GM18858 (cell line): ENCODE results near the gene PDE11A.

ENCODE experiments used
- ATAC-seq: cut with Tn5 transposase; IDR thresholded peaks from one replicate; pipeline ENCODE4 v1.9.1; 2021; ENCODE audit not compliant: unreplicated experiment

PDE11A gene

DNA sequence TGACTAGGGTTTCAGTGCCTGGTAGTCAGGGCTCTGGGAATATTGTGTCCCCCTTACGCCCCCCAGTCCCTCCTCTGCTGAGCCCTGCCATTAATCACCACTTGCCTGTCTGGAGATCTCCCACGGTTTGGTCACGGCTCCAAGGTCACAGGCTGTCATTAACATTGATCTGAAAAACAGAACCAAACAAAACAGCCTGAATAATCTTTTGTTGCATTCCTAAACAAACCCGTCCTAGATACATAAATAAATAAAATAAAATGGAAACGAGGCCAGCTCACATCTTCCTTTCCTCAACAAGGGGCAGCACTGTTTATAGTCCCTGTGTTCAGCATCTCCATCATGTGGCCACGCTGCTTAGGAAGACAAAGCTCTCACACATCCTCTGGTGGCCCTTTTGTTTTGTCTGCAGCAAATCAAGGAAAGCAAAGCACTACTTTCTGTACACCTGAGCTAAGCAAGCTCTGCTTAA is 397.2 kb downstream of the PDE11A start:
- ATAC-seq, result no peak

DNA sequence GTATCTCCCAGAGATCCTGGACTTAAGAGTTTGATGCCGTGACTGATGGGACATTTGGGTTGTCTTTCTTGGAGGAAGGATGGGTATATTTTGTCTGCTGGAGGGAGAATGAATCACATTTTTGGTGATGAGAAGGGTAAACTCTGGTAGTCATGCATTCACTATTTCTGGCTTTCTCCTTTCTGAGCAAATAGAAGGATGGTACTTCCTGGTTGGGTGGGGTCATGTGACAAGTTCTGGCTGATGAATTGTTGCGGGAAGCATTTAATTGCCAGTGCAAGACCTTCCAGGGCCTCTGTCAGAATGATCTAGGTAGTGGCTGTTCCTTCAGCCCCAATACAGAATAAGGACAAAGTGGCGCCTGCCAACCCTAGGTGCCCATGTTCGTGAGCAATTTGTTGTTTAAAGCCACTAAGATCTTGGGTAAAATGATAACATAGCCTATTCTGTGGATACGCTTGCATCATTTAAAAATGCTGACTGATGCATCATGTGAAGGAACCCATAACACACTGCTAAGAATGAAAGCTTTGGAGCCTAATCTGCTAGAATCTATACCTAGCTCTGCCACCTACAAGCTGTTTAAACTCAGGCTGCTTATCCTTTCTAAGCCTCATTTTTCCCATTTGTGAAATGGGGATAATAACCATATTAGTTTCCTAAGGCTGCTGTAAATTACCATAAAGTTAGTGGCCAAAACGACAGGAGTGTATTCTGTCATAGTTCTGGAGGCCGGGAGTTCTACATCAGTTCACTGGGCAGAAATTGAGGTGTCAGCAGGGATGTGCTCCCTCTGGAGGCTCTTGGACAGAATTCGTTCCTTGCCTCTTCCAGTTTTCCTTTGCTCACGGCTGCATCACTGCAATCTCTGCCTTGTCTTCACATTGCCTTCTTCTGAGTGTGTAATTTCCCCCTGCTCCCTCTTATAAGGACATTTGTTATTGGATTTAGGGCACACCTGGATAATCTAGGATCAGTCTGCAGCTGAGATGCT is 398.7 kb downstream of the PDE11A start:
- ATAC-seq, result no peak

DNA sequence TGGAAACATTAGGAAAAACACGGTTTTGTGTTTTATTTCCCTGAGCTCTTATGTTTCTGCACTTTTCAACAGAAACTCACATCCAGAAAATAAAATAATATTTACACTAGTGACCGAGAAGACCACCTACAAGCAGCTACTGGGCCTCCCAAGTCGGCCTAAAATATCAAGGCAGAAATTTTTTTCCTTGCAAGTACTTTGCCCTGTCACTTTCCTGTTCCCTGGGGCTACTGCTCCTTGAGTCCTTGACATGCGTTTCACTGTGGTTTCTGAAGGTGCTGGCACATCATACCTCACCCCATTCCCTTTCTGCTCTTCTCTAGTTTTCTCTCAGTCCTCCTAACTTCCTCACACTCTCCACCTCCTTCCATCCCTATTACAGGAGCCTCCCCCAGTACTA is 400.9 kb downstream of the PDE11A start:
- no peak for ATAC-seq

DNA sequence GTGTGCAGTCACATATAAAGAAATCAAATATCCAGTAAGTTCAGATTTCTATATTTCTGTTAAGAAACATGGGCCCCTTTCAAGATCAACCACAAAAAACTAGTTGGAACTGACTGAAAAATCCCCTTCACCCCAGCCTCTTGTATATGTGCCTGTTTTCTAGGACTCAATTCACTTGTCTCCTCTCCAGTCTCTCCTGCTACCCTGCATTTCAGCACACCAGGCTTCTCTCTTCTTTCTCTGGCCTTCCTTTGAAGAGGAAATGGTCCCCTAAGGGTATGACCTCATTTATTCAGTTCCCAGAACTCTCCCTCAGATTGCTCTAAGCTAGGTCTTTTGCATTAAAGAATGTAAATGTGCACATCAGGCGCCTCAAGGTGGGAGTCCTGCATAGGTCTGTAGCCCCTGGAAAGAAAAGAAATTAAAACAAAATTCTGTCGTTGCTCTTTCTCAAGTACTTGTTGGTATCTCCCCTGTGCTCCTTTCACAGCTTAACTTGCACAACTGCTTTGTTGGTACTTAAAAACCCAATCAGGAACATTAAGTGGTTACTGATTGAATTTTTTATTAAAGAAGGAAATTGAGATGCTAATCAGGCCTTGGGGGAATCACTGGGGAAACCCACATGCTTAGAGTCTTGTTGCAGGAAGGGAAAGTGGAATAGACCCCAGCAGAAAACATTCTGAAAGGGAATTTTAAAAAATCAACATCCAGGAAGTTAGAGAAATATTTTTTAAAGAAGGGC is 401.6 kb downstream of the PDE11A start:
- peak; percentile 51 for ATAC-seq

DNA sequence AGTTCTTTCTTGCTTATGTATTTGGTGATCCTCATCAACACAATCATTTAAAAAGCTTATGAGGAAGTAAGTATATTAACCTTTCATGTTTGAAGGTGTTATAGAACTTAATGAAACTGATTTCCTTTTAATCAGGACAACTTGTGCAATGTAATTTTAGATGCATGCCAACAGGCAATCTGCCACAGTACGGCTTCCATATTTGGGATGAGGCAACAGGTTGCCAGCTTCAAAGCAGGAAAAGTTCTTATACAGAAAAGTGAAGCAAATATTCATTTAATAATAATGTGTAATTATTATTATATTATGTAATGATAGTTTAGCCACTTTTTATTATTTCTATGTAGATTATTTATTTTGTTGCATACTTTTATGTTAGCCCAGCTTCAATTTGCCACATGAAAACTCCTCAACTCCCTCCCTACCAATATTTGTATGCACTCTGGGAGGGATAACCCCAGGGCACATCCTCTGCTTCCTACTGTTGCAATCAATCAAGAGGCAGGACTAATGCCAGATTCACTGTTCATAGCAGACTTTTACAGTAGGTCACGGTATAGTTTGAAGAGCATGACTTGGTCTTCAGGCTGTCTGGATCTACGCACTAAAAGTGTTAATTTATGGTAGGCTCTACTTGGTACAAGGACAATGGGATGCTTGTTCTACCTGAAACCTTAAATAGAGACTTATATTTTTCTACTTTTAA is 402.8 kb downstream of the PDE11A start:
- no peak for ATAC-seq

DNA sequence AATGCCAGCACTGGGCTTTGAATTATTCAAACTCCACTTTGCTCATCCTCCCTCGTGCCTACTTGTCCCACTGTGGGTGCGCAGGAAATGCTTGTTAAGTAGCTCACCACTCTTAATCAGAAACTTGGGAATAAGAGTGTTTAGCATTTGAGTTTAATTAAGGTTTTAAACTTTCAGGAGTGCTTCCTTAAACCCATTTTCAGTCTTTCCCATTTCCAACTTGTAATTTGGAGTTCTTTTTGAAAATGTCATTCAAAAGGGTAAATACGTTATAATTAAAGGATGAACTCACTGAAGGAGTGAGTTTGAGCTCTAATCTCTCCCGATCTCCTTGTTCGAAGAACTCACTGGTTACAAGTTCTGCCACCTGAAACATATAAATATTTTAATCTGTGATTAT is 403.4 kb downstream of the PDE11A start:
- no peak for ATAC-seq

DNA sequence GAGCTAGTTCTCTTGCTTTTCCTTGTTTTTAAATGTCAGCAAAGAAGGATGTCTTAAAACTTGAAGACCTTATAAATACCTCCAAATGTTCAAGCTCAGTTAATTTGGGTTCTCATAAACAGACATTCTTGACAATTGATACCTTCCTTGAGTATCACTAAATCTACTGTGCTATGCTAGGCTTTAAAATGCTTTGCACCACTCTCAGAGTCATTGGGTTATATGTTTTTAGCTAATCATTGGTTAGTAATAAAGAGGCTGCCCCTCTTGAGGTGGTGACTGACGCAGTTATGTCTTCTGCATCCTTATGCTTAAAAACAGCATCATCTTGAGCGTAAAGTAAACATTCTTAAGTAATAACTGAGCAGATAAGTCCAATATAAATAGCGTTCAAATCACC is 404.0 kb downstream of the PDE11A start:
- no peak for ATAC-seq

DNA sequence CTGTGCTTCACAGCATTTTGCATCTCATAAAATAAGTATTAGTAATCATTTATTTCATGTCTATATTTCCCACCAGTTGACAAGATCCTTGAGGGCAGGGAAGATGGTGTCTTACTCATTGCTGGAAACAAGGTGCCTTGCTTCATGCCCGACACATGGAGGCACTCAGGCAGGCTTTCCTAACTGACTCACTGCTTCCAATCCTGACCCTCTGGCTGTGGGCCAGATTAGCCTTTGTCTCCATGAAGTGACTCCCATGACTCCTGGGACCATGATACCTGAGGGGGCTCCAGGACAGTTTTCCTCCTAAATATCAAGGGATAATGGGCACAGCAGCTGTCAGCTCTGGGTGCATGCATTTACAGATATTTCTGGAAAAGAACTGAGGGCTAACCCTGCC is 405.0 kb downstream of the PDE11A start:
- ATAC-seq, result no peak

DNA sequence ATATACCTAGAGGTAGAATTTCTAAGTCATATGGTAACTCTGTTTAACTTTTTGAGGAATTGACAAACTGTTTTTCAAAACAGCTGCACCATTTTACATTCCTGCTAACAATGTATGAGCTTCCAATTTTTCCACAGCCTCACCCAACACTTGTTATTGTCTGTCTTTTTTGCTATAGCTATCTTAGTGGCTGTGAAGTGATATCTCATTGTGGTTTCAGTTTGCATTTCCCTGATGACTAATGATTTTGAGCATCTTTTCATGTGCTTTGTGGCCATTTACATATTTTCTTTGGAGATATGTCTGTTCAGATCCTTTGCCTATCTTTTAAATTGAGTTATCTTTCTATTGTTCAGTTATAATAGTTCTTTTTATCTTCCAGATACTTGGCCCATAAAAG is 406.2 kb downstream of the PDE11A start:
- no peak for ATAC-seq

DNA sequence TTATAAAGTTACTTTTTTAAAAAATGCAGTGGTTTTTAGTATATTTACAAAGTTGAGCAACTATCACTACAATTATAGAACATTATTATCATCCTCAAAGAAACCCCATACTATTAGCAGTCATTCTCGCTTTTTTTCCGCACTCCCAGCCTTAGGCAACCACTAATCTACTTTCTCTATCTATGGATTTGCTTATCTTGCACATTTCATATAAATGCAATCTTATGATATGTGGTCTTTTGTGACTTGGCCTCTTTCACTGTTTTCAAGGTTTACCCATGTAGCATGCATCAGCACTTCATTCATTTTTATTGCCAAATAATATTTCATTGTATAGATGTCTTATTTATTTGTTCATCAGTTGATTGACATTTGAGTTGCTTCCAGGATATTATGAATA is 406.6 kb downstream of the PDE11A start:
- no peak for ATAC-seq

DNA sequence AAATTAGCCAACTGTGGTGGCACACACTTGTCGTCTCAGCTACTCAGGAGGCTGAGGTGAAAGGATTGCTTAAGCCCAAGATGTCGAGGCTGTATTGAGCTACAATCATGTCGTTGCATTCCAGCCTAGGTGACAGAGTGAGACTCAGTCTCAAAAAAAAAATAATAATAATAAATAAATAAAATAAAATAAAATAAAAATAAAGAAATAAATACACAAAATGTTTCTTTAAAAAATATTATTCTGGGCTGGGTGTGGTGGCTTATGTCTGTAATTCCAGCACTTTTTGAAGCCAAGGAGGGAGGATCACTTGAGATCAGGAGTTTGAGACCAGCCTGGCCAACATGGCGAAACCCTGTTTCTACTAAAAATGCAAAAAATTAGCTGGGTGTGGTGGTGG is 407.2 kb downstream of the PDE11A start:
- ATAC-seq, result no peak

DNA sequence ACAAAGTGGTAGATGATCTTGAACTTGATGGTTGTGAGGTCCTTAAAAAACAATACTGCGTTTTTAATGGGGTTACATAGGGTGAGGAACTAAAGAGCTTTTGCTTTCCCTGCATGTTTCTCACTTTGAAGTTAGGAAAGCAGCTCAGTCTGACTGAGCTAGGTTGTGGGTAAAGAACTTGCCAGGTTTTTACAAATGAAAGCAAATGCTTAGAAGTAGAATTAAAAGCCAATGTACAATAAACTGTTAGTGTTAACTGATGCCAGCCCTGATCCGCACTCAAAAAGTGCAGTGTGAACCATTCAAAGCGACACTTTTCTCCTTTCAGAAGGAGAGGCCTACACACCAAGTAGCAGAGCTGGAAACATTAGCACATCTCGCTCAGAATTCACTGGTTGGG is 409.7 kb downstream of the PDE11A start:
- no peak for ATAC-seq

DNA sequence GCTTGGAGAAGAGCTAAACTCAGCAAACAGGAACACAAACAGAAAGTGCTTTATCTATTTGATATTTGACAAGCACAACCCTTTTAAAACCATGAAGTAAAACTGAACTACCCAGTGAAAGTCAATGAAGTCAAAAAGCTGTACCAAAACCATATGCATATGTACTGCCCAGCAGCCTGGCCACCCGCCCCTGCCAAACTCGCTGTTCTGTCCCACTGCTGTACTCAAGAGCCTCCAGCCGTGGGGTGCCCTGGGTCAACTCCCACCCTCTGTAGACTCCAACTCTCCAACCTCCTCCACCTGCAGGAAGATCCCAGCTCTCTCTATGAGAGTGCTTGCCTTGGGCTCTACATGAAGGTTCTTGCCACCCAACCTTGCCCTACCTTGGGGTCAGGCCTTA is 411.8 kb downstream of the PDE11A start:
- no peak for ATAC-seq

DNA sequence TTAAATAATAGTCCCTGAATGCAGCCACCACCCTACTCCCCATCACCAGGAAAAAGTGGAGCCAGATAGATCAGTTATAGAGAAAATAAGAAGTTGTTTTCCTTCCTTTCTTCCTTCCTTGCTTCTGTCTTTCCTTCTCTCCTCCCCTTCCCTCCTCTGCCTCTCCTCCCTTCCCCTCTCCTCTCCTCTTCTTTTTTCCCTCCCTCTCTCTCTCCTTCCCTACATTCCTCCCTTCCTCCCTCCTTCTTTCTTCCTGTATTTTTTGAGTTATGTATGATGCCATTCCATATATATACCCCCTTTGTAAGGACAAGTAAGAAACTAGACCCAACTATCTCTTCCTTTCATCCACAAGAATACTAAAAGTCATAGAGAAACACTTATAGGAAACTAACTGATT is 414.3 kb downstream of the PDE11A start:
- ATAC-seq, result no peak

DNA sequence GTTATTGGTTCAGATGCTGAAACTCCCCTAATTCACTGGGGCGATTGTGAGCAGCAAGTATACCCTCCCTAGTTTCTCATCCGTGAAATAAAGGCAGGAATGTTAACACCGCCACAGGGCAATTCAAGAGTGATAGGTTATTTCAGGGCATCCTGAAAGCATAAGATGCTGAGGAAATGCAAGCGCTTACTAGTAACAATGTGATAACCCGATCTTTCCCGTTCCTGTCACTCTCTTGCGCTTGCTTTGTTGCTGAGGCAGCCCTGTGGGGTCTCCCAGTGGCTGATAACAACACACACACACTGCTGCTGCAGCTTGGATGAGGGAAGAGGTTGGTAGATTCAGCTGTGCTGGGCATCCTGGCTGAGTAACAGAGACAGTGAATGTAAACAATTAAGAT is 420.7 kb downstream of the PDE11A start:
- no peak for ATAC-seq

DNA sequence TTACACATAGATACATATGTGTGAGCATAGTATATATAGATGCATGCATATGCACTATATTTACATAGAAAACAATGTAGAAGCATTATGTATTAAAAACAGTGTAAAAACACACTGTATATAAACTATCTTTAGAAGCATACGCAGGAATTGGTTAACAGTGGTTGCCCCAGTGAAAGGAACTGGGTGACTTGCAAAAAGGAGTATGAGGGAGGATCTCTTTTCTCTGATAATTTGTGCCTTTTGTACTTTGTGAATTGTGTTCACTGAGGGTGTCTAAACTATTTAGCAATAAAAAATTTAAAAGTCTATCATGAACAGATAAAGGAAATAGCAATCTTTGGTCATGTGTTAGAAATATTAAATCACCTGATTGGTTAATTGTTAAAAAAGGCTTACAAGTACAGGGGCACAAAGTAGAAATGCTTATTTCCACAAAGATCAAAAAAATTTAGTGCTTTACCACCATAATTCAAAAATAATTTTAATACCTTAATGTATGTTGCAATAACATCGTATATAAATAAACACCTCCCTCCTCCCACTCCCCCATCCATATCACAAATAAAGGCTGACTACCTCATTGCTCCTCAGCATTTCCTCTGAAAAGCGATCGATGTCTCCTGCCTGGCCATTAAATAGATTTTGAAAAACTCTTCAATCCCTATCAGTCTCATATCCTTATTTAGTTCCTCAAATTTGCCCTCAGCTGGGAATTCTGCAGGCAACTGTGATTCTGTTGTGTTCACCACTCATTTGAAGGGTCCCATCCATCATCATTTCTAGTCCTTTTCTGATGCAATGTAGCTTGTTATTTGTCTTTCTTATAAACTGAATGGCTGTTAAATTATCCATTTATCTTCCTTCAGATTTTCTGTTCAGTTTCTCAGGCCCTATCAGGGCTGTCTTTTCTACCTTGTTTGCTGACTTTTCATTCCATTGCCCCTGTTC is 422.7 kb downstream of the PDE11A start:
- no peak for ATAC-seq

DNA sequence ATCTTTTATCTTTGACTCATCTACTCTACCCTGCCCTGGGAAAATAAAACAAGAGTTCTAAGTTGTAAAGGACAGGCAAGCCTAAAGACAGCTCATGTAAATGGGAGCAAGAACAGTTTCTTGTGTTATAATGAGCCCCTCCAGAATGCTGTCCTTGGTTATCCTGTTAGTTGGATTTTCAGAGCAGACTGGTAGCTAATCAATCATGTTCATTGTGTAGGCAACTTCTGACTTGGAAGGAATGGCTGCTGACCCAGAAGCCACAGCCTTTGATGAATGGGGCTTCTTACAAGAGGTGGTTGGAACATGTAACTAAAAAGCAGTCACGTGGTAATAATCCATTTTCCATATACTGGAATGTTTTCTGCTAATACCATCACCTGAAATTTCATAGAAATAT is 425.8 kb downstream of the PDE11A start:
- ATAC-seq, result no peak

DNA sequence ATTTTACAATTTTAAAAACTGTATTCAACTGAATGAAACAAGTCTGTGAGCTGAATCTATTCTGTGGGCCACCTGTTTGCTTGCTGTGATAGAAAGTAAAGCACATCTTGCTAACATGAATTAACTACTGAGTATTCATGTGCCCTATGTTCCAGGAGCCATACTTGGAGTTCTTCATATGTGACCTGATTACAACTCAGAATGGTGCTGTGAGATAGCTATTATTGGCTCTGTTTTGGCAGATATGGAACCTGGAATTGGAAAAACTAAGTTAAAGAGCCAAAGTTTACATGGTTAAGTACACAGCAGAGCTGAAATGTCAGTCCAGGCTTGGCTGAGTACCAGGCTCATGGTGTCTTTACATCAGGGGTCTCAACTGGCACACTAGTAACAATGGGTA is 426.3 kb downstream of the PDE11A start:
- no peak for ATAC-seq

DNA sequence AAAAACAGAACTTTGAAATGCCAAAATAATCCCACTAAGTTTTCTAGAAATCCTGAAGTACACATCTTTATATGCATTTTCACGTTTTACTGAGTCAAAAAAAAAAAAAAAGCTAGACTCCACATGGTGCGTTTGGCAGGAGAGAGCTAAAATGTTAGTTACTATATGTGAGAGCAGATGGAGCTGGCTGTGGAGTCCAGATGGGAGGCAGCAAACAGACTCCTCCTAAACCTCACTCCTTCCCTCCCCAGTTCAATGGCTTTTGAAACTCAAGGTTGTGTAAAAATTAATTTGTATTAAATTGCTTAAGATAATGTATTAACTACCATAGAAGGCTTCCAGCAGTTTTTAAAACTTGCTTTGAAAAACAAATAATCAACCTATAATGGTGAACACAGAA is 431.2 kb downstream of the PDE11A start:
- no peak for ATAC-seq

DNA sequence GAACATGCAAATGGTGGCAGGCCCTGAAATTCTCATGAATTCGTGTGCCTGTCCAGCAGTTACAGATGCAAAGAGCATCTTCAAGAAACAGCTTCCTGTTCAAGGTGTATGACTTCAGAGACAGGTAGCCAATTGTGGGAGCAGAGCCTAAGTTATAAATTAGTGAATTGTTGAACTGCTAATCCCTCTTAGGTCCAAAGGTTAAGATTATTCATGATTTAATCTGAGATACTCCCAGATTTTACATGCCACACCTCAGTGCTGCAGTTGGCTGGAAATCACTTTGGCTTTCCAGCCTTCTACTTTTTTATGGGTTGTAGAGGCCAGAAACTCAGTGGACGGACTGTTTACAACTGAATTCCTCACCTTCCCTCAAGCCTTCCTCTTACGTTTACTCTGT is 432.2 kb downstream of the PDE11A start:
- no peak for ATAC-seq
